HG02973 (cell line): ENCODE data around the gene CHST12.

Experiments used
- ATAC-seq: cut with Tn5 transposase; IDR thresholded peaks from one replicate; pipeline ENCODE4 v1.9.1; 2021; ENCODE audit warnings: moderate library complexity; ENCODE audit not compliant: unreplicated experiment

CHST12 gene

DNA sequence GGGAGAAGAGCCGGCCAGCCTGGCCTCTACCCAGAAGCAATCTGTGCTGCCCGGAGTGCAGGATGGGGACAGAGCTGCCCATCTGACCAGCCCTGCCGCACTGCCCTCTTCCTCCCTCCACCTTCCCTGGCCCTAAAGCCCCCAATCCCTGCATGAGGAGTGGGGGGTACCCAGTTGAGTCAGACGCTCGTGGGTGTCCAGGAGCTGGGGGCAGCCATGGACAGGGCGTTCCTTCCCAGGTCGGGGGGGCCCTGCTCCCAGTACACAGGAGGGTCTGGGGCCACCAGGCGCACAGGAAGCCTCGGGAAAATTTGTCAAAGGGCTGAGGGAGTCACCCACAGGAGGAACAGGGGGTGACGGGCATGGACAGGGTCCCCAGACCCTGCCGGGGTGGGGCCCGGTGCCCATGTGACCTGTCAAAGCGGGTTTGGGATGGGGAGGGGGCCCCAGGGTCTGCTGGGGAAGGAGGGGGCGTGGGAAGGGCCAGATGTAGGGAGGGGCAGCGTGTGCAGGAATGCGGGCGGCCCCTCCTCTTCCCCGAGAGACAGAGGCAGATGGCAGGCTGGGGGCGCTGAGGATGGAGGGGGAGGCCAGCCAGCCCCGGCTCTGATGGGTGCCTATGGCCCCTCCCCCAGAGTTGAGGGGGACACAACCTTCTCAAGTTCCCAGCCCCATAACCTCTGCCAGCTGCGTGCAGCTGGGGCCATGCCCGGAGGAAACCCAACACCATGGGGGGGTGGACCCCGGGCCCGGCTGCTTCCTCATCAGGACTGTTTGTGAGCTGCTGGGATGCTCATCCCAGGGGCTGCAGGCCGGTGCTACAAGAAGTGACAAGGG is 94.3 kb downstream of the CHST12 start:
- no peak for ATAC-seq
